Measurements from ENCODE around the gene CYP26C1. TPM values are rescaled to one million over a fixed set of nuclear protein-coding genes. Genes with fewer than 3 reads are reported as not detected.

Gene CYP26C1
- polyA plus RNA-seq, 1 donor from 2014 or later = not detected

DNA sequence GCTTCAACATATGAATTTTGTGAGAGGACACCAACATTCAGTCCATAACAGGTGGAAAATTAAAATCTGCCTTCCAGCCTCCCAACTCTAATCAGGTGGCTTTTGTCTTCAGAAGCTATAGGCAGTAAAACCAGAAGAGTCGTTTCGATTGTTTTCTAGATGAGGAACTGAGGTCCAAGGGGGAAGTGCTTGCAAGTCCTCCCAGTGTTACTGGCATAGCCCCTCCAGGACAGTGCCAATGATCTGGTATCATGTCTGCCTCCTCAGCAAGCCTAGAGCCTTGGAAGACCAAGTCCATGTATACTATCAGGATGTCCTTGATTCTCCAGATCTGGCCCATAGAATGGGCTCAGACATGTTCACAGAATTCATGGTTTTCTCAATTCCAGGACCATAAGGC lies 30.0 kb downstream of the CYP26C1 start:
- Histone ChIP-seq H3K27ac (ENCODE audit: low read length) (no peak overlapping the region), H3K9me3 (ENCODE audit: low read length) (no peaks in the 10 kb centered on the region), H3F3A (ENCODE audit: insufficient read depth, low read length, poor library complexity, severe bottlenecking) (no peaks in the 10 kb centered on the region), H3K9ac (ENCODE audit: low read length) (no peak overlapping the region), H3K27me3 (ENCODE audit: insufficient read depth, low read depth, low read length) (no peaks in the 10 kb centered on the region), H3K79me2 (replicated peaks; ENCODE audit: insufficient read depth, low read length) (no peaks in the 10 kb centered on the region), H3K4me3 (ENCODE audit: low read length) (no peak overlapping the region), H3K36me3 (ENCODE audit: insufficient read depth, low read length) (no peaks in the 10 kb centered on the region), H3K4me2 (ENCODE audit: low read length) (no peak overlapping the region), H3K9me2 (ENCODE audit: insufficient read depth, low read length) (no peaks in the 10 kb centered on the region), H4K20me1 (ENCODE audit: insufficient read depth) (no peaks in the 10 kb centered on the region), H2AFZ (ENCODE audit: low read depth, low read length) (no peak overlapping the region)
- TF ChIP-seq, protein P1, sequence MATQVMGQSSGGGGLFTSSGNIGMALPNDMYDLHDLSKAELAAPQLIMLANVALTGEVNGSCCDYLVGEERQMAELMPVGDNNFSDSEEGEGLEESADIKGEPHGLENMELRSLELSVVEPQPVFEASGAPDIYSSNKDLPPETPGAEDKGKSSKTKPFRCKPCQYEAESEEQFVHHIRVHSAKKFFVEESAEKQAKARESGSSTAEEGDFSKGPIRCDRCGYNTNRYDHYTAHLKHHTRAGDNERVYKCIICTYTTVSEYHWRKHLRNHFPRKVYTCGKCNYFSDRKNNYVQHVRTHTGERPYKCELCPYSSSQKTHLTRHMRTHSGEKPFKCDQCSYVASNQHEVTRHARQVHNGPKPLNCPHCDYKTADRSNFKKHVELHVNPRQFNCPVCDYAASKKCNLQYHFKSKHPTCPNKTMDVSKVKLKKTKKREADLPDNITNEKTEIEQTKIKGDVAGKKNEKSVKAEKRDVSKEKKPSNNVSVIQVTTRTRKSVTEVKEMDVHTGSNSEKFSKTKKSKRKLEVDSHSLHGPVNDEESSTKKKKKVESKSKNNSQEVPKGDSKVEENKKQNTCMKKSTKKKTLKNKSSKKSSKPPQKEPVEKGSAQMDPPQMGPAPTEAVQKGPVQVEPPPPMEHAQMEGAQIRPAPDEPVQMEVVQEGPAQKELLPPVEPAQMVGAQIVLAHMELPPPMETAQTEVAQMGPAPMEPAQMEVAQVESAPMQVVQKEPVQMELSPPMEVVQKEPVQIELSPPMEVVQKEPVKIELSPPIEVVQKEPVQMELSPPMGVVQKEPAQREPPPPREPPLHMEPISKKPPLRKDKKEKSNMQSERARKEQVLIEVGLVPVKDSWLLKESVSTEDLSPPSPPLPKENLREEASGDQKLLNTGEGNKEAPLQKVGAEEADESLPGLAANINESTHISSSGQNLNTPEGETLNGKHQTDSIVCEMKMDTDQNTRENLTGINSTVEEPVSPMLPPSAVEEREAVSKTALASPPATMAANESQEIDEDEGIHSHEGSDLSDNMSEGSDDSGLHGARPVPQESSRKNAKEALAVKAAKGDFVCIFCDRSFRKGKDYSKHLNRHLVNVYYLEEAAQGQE (IDR thresholded peaks at IDR 0.05; ENCODE audit: borderline replicate concordance) = no peak
- TF ChIP-seq, protein P2, sequence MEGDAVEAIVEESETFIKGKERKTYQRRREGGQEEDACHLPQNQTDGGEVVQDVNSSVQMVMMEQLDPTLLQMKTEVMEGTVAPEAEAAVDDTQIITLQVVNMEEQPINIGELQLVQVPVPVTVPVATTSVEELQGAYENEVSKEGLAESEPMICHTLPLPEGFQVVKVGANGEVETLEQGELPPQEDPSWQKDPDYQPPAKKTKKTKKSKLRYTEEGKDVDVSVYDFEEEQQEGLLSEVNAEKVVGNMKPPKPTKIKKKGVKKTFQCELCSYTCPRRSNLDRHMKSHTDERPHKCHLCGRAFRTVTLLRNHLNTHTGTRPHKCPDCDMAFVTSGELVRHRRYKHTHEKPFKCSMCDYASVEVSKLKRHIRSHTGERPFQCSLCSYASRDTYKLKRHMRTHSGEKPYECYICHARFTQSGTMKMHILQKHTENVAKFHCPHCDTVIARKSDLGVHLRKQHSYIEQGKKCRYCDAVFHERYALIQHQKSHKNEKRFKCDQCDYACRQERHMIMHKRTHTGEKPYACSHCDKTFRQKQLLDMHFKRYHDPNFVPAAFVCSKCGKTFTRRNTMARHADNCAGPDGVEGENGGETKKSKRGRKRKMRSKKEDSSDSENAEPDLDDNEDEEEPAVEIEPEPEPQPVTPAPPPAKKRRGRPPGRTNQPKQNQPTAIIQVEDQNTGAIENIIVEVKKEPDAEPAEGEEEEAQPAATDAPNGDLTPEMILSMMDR (IDR thresholded peaks at IDR 0.05; ENCODE audit: poor library complexity, severe bottlenecking) = no peak
- no peak for TF ChIP-seq EP300 (conservative IDR thresholded peaks at IDR 0.05; ENCODE audit: poor library complexity, severe bottlenecking)
- TF ChIP-seq TAF1 (IDR thresholded peaks at IDR 0.05; ENCODE audit: low read depth) = no peak
- no peak for TF ChIP-seq RAD21 (conservative IDR thresholded peaks at IDR 0.05)
- no peak for TF ChIP-seq MXI1 (conservative IDR thresholded peaks at IDR 0.05; ENCODE audit: poor library complexity, severe bottlenecking)
- TF ChIP-seq EZH2 (IDR thresholded peaks at IDR 0.05; ENCODE audit: borderline replicate concordance, insufficient read depth, low read length, poor library complexity, severe bottlenecking) = no peak
- TF ChIP-seq SMC3 (conservative IDR thresholded peaks at IDR 0.05; ENCODE audit: poor library complexity) = no peak
- no peak for TF ChIP-seq POLR2AphosphoS5 (IDR thresholded peaks at IDR 0.05)

DNA sequence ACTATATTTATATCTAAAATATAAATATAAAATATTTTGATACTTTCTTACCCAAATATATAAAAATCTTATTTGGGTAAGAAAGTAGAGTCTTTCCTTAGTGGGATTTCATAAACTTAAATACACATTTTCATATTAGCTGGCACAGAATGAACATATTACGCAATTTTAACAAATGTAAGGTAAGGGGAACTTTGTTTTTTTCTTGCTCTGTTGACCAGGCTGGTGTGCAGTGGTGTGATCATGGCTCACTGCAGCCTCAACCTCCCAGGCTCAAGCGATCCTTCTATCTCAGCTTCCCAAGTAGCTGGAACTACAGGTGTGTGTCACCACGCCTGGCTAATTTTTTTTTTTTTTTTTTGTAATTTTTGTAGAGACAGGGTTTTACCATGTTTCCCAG lies 31.4 kb downstream of the CYP26C1 start:
- H3K79me2 ChIP-seq (replicated peaks; ENCODE audit: insufficient read depth, low read length) = no peaks in the 10 kb centered on the region
- H3F3A ChIP-seq (ENCODE audit: insufficient read depth, low read length, poor library complexity, severe bottlenecking) = no peaks in the 10 kb centered on the region
- H3K27ac ChIP-seq (ENCODE audit: low read length) = no peak overlapping the region
- H4K20me1 ChIP-seq (ENCODE audit: insufficient read depth) = no peaks in the 10 kb centered on the region
- H3K27me3 ChIP-seq (ENCODE audit: insufficient read depth, low read depth, low read length) = no peaks in the 10 kb centered on the region
- H2AFZ ChIP-seq (ENCODE audit: low read depth, low read length) = no peak overlapping the region
- H3K9me3 ChIP-seq (ENCODE audit: low read length) = no peaks in the 10 kb centered on the region
- TF ChIP-seq RAD21 (conservative IDR thresholded peaks at IDR 0.05) (no peak), SMC3 (conservative IDR thresholded peaks at IDR 0.05; ENCODE audit: poor library complexity) (no peak), MXI1 (conservative IDR thresholded peaks at IDR 0.05; ENCODE audit: poor library complexity, severe bottlenecking) (no peak), EP300 (conservative IDR thresholded peaks at IDR 0.05; ENCODE audit: poor library complexity, severe bottlenecking) (no peak), EZH2 (IDR thresholded peaks at IDR 0.05; ENCODE audit: borderline replicate concordance, insufficient read depth, low read length, poor library complexity, severe bottlenecking) (no peak), POLR2AphosphoS5 (IDR thresholded peaks at IDR 0.05) (no peak), TAF1 (IDR thresholded peaks at IDR 0.05; ENCODE audit: low read depth) (no peak)
- TF ChIP-seq, protein P2 (IDR thresholded peaks at IDR 0.05; ENCODE audit: poor library complexity, severe bottlenecking) = no peak
- TF ChIP-seq, protein P1 (IDR thresholded peaks at IDR 0.05; ENCODE audit: borderline replicate concordance) = no peak
- no peaks in the 10 kb centered on the region for H3K9me2 ChIP-seq (ENCODE audit: insufficient read depth, low read length)
- H3K4me2 ChIP-seq (ENCODE audit: low read length) = no peak overlapping the region
- H3K4me3 ChIP-seq (ENCODE audit: low read length) = no peak overlapping the region
- no peaks in the 10 kb centered on the region for H3K36me3 ChIP-seq (ENCODE audit: insufficient read depth, low read length)
- H3K9ac ChIP-seq (ENCODE audit: low read length) = no peak overlapping the region

All from neural cell (in vitro differentiated cells).